CD4-positive, CD25-positive, alpha-beta regulatory T cell (primary cell): ENCODE measurements around the gene NDUFA13. TPM values are rescaled to one million over a fixed set of nuclear protein-coding genes. Genes with fewer than 3 reads are reported as not detected.

ENCODE experiments used
- ATAC-seq, 2 donors: fragments of 150-1000 bp; cut with Tn5 transposase; one replicate each; pipeline ENCODE4 v1.10.0; 2021; ENCODE audit warnings: low read depth in 2 of 2, moderate number of reproducible peaks in 2 of 2, moderate library complexity in 1 of 2
- DNase-seq, 3 donors: peaks; one replicate each; pipeline versions ENCODE4 v3.0.0 to v3.0.0-alpha.2; 2012 to 2022; ENCODE audit warnings: mixed read lengths in 1 of 3
- H3K27ac ChIP-seq: one replicate; pipeline ENCODE4 v1.7.0; 2013; ENCODE audit warnings: mild to moderate bottlenecking, low read length; ENCODE audit not compliant: insufficient read depth, poor library complexity, severe bottlenecking
- H3K27me3 ChIP-seq: one replicate; pipeline ENCODE4 v1.7.0; 2013; ENCODE audit warnings: low read length; ENCODE audit not compliant: control insufficient read depth, insufficient read depth
- H3K36me3 ChIP-seq: one replicate; pipeline ENCODE4 v1.7.0; 2013; ENCODE audit warnings: mild to moderate bottlenecking, low read length, moderate library complexity; ENCODE audit not compliant: control insufficient read depth, insufficient read depth
- H3K4me1 ChIP-seq: 2 replicates; pipeline ENCODE4 v1.7.0; 2013; ENCODE audit warnings: mild to moderate bottlenecking, low read length; ENCODE audit not compliant: insufficient read depth, control insufficient read depth, poor library complexity, severe bottlenecking
- H3K4me3 ChIP-seq: one replicate; pipeline ENCODE4 v1.7.0; 2013; ENCODE audit warnings: low read depth, mild to moderate bottlenecking, low read length, moderate library complexity
- H3K9me3 ChIP-seq, 2 experiments: 1 replicate in 1 of 2; 2 replicates in 1 of 2; pipeline ENCODE4 v1.7.0; 2013; ENCODE audit warnings: low read length in 2 of 2, mild to moderate bottlenecking in 1 of 2, moderate library complexity in 1 of 2; ENCODE audit not compliant: control insufficient read depth in 2 of 2
- H3K27ac Mint-ChIP-seq, 3 donors: one replicate each; pipeline ENCODE4 v1.8.0; 2020 to 2022; ENCODE audit warnings: mild to moderate bottlenecking in 3 of 3, mixed read lengths in 3 of 3, moderate library complexity in 2 of 3
- H3K27me3 Mint-ChIP-seq: one replicate; pipeline ENCODE4 v1.8.0; 2022; ENCODE audit warnings: mild to moderate bottlenecking, mixed read lengths
- H3K36me3 Mint-ChIP-seq: one replicate; pipeline ENCODE4 v1.8.0; 2020; ENCODE audit warnings: mixed read lengths
- H3K4me1 Mint-ChIP-seq, 4 donors: one replicate each; pipeline ENCODE4 v1.8.0; 2020 to 2022; ENCODE audit warnings: mixed read lengths in 4 of 4, mild to moderate bottlenecking in 1 of 4
- H3K4me3 Mint-ChIP-seq, 4 donors: one replicate each; pipeline ENCODE4 v1.8.0; 2020 to 2022; ENCODE audit warnings: mild to moderate bottlenecking in 4 of 4, mixed read lengths in 4 of 4, moderate library complexity in 3 of 4
- H3K9me3 Mint-ChIP-seq, 7 donors: one replicate each; pipeline ENCODE4 v1.8.0; 2020 to 2022; ENCODE audit warnings: mixed read lengths in 7 of 7, mild to moderate bottlenecking in 3 of 7, moderate library complexity in 2 of 7
- polyA plus RNA-seq, 4 donors: library from polyadenylated mRNA; unstranded; fragments of 300-500 nt; fragmentation: Illumina TruSeq; gene quantifications; one replicate each; pipeline ENCODE4 v1.2.3, GENCODE V29; 2021
- total RNA-seq: library from RNA; stranded (reverse); gene quantifications from one replicate; pipeline ENCODE4 v1.2.3, GENCODE V29; 2022

The NDUFA13 gene
- total and polyA plus RNA-seq, 5 donors from 2014 or later, result 196 to 453 (median 365) TPM

DNA sequence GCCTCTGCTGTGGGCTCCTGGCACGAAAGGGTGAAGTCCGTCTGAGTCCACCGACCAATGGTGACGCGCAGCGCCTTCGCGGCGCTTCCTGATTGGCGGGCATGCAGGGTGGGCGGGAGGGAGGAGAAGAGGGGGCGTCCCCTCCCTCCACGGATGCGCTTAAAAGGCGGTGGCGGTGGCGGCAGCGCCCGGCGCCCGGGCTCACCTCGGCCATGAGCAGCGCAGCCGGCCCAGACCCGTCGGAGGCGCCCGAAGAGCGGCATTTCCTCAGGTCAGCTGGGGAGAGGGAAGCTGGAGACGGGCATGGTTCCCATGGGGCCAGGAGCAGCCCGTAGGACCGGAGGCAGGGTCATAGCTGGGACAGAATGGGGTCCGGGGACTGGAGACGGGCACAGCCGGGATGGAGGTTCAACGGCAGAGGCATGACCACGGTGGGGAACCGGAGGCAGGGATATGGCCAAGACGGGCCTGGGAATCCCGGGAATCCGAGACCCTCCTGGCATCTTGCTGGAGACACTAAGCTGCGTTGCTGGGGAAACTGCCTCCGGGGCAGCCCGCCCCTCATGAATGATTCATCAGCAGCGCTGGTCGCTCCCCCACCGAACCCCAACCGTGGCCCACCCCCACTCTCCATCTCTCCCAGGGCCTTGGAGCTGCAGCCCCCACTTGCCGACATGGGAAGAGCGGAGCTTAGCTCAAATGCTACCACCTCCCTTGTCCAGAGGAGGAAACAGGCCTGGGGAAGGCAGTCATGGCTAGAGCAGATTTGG, 12.9 kb downstream of the NDUFA13 start, which contains the start of gene YJEFN3:
TSS of gene YJEFN3 (plus strand) at position 191 of the 770 bp plus-strand sequence. CDS start at position 213, 22 bp downstream.
- H3K27ac Mint-ChIP-seq, result peak within 1 kb of the TSS in 1 of 3 donors; percentile 5

DNA sequence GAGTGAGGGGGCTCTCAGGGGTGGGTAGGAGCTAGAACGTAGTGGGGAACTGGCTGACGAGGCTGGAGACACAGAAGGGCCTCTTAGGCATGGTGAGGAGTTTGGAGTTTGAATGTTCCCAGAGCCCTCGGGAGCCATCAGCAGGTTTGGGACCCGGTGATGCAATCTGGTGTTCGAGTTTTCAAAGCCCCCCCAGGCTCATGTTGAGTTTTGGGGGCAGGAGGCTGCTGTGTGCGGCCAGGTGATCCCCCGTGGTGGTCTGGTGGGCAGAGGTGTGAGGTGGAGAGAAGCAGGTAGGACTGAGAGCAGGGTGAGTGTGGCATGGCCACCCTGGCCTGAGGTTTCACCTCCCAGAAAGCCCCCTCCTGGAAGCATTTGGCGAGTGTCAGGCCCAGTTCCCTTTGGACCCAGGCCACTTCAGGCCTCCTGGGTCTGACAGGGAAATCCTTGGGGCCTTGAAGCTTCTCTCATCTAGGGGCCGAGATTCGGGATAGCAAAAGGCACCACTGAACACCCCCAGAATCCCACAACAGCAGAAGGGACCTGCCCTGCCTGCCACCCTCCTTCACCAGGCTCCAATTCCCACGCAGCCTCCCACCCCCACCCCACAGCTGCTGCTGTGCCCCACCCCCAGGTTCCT, 13.9 kb downstream of the NDUFA13 start:
- no peaks in the 10 kb centered on the region for H3K9me3 ChIP-seq
- Mint-ChIP-seq H3K4me3 (no peak overlapping the region), H3K36me3 (peaks cover 9% of the 10 kb centered on the region), H3K27me3 (no peaks in the 10 kb centered on the region), H3K27ac (no peak overlapping the region), H3K4me1 (peaks cover 0 to 22% (median 6%) of the 10 kb centered on the region in 4 donors), H3K9me3 (no peaks in the 10 kb centered on the region)
- no peak for ATAC-seq
- H3K36me3 ChIP-seq, result peaks cover 15% of the 10 kb centered on the region
- peaks cover 8% of the 10 kb centered on the region for H3K4me1 ChIP-seq
- H3K27ac ChIP-seq, result no peak overlapping the region
- H3K4me3 ChIP-seq, result no peak overlapping the region
- H3K27me3 ChIP-seq, result no peaks in the 10 kb centered on the region
- no peak for DNase-seq

More for the DNA sequence above, 12.9 kb downstream of the NDUFA13 start, which contains the start of gene YJEFN3:
- H3K4me1 ChIP-seq, result peaks cover 8% of the 10 kb centered on the region
- ATAC-seq (no peak), DNase-seq (no peak)
- Mint-ChIP-seq H3K36me3 (peaks cover 4% of the 10 kb centered on the region), H3K4me1 (peaks cover 0 to 20% (median 3%) of the 10 kb centered on the region in 4 donors), H3K27me3 (no peaks in the 10 kb centered on the region), H3K4me3 (no peak within 1 kb of the TSS), H3K9me3 (no peaks in the 10 kb centered on the region)
- peaks cover 19% of the 10 kb centered on the region for H3K36me3 ChIP-seq
- no peak within 1 kb of the TSS for H3K27ac ChIP-seq
- no peaks in the 10 kb centered on the region for H3K9me3 ChIP-seq
- H3K4me3 ChIP-seq, result no peak within 1 kb of the TSS
- H3K27me3 ChIP-seq, result no peaks in the 10 kb centered on the region

DNA sequence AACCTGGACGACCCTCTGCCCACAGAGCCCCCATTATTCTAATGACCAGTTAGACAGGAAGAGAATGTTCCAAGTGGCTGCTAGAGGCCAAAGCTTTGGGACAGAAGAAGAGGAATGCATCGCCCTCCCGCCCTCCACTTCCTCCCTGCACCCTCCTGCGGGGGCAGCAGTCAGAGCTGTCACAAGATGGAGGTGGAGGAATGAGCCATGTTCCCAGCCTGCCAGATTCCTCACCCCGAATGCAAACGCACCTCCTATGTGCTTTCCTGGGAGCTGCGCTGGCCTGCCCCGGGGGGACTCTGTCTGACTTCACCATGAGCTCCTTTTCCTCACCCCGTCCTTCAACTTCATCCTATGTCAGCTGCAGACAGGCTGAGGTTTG, 14.4 kb downstream of the NDUFA13 start:
- no peak overlapping the region for H3K27ac Mint-ChIP-seq
- Histone ChIP-seq H3K9me3 (no peaks in the 10 kb centered on the region), H3K27ac (no peak overlapping the region), H3K27me3 (no peaks in the 10 kb centered on the region), H3K4me1 (peaks cover 8% of the 10 kb centered on the region), H3K4me3 (no peak overlapping the region), H3K36me3 (peaks cover 15% of the 10 kb centered on the region)
- no peak overlapping the region for H3K4me3 Mint-ChIP-seq
- no peaks in the 10 kb centered on the region for H3K9me3 Mint-ChIP-seq
- H3K36me3 Mint-ChIP-seq, result peaks cover 9% of the 10 kb centered on the region
- no peaks in the 10 kb centered on the region for H3K27me3 Mint-ChIP-seq
- DNase-seq (no peak), ATAC-seq (no peak)
- peaks cover 0 to 22% (median 6%) of the 10 kb centered on the region in 4 donors for H3K4me1 Mint-ChIP-seq

DNA sequence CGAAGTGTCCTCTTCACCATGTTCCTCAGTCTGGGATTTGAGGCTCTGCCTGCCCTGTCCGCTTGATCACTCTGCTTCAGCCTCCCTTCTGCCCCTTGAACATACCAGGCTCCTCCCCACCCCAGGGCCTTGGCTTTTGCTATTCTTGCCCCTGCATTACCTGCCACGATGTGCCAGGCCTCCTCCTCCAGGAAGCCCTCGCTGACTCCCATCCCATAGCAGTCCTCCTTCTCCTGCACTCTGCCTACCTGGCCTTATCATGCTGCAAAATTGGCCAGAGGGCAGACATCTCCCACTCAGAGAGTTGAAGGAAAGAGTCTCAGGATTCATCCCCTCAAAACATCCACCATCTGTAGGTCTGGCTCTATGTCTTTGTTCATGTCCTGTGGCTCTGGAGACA, 14.9 kb downstream of the NDUFA13 start:
- DNase-seq (no peak), ATAC-seq (no peak)
- H3K27me3 ChIP-seq, result no peaks in the 10 kb centered on the region
- no peaks in the 10 kb centered on the region for H3K9me3 ChIP-seq
- peak overlapping the region in 2 of 3 donors; percentile 46 to 56 for H3K27ac Mint-ChIP-seq
- no peak overlapping the region for H3K4me3 Mint-ChIP-seq
- H3K27me3 Mint-ChIP-seq, result no peaks in the 10 kb centered on the region
- H3K36me3 ChIP-seq, result peaks cover 13% of the 10 kb centered on the region
- H3K4me1 ChIP-seq, result peaks cover 8% of the 10 kb centered on the region
- no peak overlapping the region for H3K4me3 ChIP-seq
- no peaks in the 10 kb centered on the region for H3K9me3 Mint-ChIP-seq
- H3K27ac ChIP-seq, result no peak overlapping the region
- peaks cover 0 to 22% (median 6%) of the 10 kb centered on the region in 4 donors for H3K4me1 Mint-ChIP-seq
- peaks cover 9% of the 10 kb centered on the region for H3K36me3 Mint-ChIP-seq

DNA sequence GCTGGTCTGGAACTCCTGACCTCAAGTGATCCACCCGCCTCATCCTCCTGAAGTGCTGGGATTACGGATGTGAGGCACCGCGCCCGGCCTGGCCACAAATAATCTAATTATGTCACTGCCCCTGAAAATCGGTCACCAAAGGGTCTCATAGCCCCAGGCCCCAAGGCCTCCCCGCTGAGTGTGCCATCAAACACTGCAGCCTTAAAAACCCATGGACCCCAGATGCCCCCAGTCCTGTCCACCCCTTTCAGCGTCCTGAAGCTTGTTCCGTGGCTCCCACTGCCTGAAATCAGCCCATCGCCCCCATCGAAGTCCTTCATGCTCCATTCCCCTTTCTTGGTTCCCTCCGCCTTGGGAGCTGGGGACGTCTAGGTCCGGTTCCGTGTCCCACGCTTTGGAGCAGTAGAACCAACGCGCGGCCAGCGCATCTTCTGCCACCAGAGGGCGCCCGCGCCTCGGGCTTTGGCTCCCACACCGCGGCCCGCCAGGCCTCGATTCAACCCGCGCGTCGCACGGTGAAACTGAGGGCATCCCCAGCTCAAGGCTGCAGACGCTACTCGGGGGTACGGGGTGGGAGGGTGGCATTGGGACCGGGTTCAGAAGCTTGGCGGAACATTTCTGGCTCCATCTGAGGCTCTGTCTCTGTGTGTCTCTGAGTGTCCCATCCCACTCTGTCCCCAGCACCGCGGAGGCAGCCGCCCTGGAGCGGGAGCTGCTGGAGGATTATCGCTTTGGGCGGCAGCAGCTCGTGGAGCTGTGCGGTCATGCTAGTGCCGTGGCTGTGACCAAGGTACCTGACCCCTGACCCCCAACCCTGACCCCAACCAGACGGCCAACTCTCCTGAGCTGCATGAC, 16.2 kb downstream of the NDUFA13 start:
- H3K36me3 ChIP-seq, result peaks cover 9% of the 10 kb centered on the region
- Mint-ChIP-seq H3K4me3 (peak overlapping the region in 2 of 4 donors; percentile 3 to 8), H3K4me1 (peaks cover 0 to 26% (median 6%) of the 10 kb centered on the region in 4 donors), H3K36me3 (peaks cover 9% of the 10 kb centered on the region), H3K27me3 (no peaks in the 10 kb centered on the region), H3K9me3 (no peaks in the 10 kb centered on the region), H3K27ac (peak overlapping the region in 2 of 3 donors; percentile 84 to 93)
- DNase-seq, result peak; percentile 75 to 83 (median 79)
- peaks cover 8% of the 10 kb centered on the region for H3K4me1 ChIP-seq
- peak; percentile 71 to 79 for ATAC-seq
- peak overlapping the region; percentile 23 for H3K27ac ChIP-seq
- H3K9me3 ChIP-seq, result no peaks in the 10 kb centered on the region
- H3K27me3 ChIP-seq, result no peaks in the 10 kb centered on the region
- H3K4me3 ChIP-seq, result no peak overlapping the region

DNA sequence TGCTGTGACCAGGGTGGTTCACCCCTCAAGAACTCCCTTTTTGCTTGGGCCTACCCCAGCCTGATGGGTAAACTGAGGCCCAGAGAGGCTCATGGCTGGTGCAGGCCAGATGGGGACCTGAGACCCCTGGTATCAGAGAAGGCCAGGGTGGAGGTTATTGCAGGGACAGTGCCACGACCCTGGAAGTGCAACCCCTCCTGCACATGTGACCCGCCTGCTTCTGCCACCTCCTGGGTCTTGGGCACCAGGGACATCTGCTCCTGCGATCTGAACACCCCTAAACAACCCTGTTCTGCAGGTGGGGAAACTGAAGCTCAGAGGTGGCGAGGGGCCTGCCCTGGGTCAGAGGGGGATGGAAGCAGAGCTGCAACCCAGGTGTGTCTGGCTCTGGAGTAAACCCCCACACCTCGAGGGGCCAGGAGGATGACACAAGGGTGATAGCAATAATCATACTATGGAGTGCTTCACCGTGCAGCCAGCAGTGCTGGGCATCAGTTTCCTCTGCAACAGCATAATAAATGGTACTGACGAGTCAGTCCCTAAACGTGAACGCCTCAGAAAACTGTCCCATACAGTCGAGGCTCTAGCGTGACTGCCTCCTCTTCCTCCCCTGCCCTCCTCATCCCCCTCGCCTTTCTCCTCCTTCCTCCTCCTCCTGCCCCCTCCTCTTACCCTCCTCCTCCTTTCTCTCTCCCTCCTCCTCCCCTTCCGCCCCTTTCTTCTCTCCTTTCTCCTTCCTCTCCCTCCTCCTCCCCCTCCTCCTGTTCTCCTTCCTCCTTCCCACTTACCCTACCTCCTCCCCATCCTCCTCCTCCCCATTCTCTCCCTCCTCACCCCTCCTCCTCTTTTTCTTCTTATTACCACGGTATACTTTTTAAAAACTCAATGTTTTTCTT, 17.0 kb downstream of the NDUFA13 start:
- peaks cover 16% of the 10 kb centered on the region for H3K4me1 ChIP-seq
- Mint-ChIP-seq H3K4me3 (no peak overlapping the region), H3K4me1 (peaks cover 0 to 31% (median 6%) of the 10 kb centered on the region in 4 donors), H3K27ac (no peak overlapping the region), H3K9me3 (no peaks in the 10 kb centered on the region), H3K27me3 (peaks cover 4% of the 10 kb centered on the region), H3K36me3 (peaks cover 9% of the 10 kb centered on the region)
- no peak overlapping the region for H3K4me3 ChIP-seq
- ATAC-seq (no peak), DNase-seq (no peak)
- H3K9me3 ChIP-seq, result no peaks in the 10 kb centered on the region
- no peak overlapping the region for H3K27ac ChIP-seq
- H3K27me3 ChIP-seq, result no peaks in the 10 kb centered on the region
- H3K36me3 ChIP-seq, result peaks cover 3% of the 10 kb centered on the region

DNA sequence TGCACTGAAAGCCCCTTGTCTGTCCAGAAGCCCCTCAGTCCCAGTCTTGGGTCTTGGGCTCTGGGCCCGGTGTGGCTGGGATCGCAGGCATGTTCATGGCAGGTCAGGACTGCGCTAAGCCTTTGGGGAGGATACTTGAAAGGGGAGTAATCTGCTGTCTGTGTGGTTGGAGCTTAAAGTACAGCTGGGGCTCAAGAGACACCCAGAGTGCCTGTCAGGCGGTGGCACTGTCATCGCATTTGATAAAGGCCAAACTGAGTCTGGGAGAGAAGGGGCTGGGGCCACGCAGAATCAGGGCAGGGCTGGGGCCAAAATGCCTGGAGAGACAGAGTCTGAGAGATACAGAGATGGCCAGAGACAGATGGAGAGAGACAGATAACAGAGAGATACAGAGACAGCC, 17.8 kb downstream of the NDUFA13 start:
- H3K27ac ChIP-seq, result no peak overlapping the region
- H3K4me1 Mint-ChIP-seq, result peaks cover 0 to 35% (median 10%) of the 10 kb centered on the region in 4 donors
- ATAC-seq (no peak), DNase-seq (no peak)
- H3K4me3 Mint-ChIP-seq, result no peak overlapping the region
- H3K9me3 Mint-ChIP-seq, result peaks cover 0 to 1% (median 0%) of the 10 kb centered on the region in 7 donors
- peaks cover 9% of the 10 kb centered on the region for H3K27me3 Mint-ChIP-seq
- no peak overlapping the region for H3K4me3 ChIP-seq
- H3K9me3 ChIP-seq, result no peaks in the 10 kb centered on the region
- H3K36me3 Mint-ChIP-seq, result peaks cover 9% of the 10 kb centered on the region
- no peaks in the 10 kb centered on the region for H3K27me3 ChIP-seq
- H3K4me1 ChIP-seq, result peaks cover 24% of the 10 kb centered on the region
- H3K27ac Mint-ChIP-seq, result peak overlapping the region in 2 of 3 donors; percentile 18 to 55
- H3K36me3 ChIP-seq, result no peaks in the 10 kb centered on the region
